Lung (tissue), 12 donors: ENCODE results near the gene SSU72. TPM values are rescaled to one million over a fixed set of nuclear protein-coding genes. Genes with fewer than 3 reads are reported as not detected.

ENCODE experiments used
- ATAC-seq: fragments of 200-7000 bp; cut with Tn5 transposase; one replicate; pipeline ENCODE4 v1.9.1; 2020; ENCODE audit warnings: moderate number of reproducible peaks; ENCODE audit not compliant: insufficient read depth, low FRiP score
- DNase-seq, 3 donors: peaks; one replicate each; pipeline ENCODE4 v3.0.0-alpha.2; 2013 to 2017
- H3K27ac ChIP-seq, 2 donors: one replicate each; pipeline ENCODE4 v1.5.1; 2013; ENCODE audit warnings: mild to moderate bottlenecking in 2 of 2, moderate library complexity in 2 of 2, control low read depth in 1 of 2, inconsistent platforms in 1 of 2, low read depth in 1 of 2, low read length in 1 of 2
- H3K27me3 ChIP-seq, 3 donors: one replicate each; pipeline ENCODE4 v1.5.1; 2013; ENCODE audit warnings: low read length in 2 of 3; ENCODE audit not compliant: control insufficient read depth in 3 of 3, insufficient read depth in 3 of 3
- H3K36me3 ChIP-seq, 4 donors: one replicate each; pipeline ENCODE4 v1.5.1; 2013; ENCODE audit warnings: low read length in 4 of 4, mild to moderate bottlenecking in 1 of 4, moderate library complexity in 1 of 4; ENCODE audit not compliant: control insufficient read depth in 4 of 4, insufficient read depth in 4 of 4
- H3K4me1 ChIP-seq, 5 donors: one replicate each; pipeline ENCODE4 v1.5.1; 2013; ENCODE audit warnings: low read length in 5 of 5, mild to moderate bottlenecking in 2 of 5, moderate library complexity in 1 of 5; ENCODE audit not compliant: control insufficient read depth in 5 of 5, insufficient read depth in 5 of 5
- H3K4me3 ChIP-seq: one replicate; pipeline ENCODE4 v1.5.1; 2013; ENCODE audit warnings: mild to moderate bottlenecking, control low read depth, moderate library complexity
- H3K9ac ChIP-seq, 2 donors: one replicate each; pipeline ENCODE4 v1.5.1; 2013; ENCODE audit warnings: low read length in 2 of 2, control low read depth in 1 of 2; ENCODE audit not compliant: insufficient read depth in 1 of 2
- H3K9me3 ChIP-seq, 4 donors: one replicate each; pipeline ENCODE4 v1.5.1; 2013; ENCODE audit warnings: low read length in 3 of 4, mild to moderate bottlenecking in 1 of 4, moderate library complexity in 1 of 4; ENCODE audit not compliant: control insufficient read depth in 4 of 4, insufficient read depth in 3 of 4
- WGBS, 2 donors: extraction: QIAGEN DNeasy Blood & Tissue Kit; methylation state at CpG; one replicate each; pipeline ENCODE4 v1.1.7; 2013; 5-methylcytosine and 5-hydroxymethylcytosine counted together
- polyA plus RNA-seq, 2 donors: library from polyadenylated mRNA; stranded (reverse); fragments of 200-250 nt; gene quantifications; one replicate each; pipeline ENCODE4 v1.2.1, GENCODE V29; 2013
- total RNA-seq, 2 donors: library from RNA; depleted of rRNA in 1 of 2; stranded (reverse); fragments of >200 nt in 1 of 2; gene quantifications; one replicate each; pipeline ENCODE4 v1.2.1, GENCODE V29; 2014 to 2021
- TF ChIP-seq, protein P1 (sequence below): IDR thresholded peaks from 2 replicates; pipeline ENCODE4 v1.5.1; 2012; ENCODE audit warnings: mild to moderate bottlenecking; ENCODE audit errors: control extremely low read depth, extremely low read depth
- donor health status: control.
- donor health status: control.
- donor health status: Bipolar disorder and iron deficiency.
- donor health status: healthy.
- donor health status: DM: yes; HTN: yes; CAD: no.

SSU72 gene
- total and polyA plus RNA-seq, 4 donors, result 63.7 to 128 (median 100) TPM

DNA sequence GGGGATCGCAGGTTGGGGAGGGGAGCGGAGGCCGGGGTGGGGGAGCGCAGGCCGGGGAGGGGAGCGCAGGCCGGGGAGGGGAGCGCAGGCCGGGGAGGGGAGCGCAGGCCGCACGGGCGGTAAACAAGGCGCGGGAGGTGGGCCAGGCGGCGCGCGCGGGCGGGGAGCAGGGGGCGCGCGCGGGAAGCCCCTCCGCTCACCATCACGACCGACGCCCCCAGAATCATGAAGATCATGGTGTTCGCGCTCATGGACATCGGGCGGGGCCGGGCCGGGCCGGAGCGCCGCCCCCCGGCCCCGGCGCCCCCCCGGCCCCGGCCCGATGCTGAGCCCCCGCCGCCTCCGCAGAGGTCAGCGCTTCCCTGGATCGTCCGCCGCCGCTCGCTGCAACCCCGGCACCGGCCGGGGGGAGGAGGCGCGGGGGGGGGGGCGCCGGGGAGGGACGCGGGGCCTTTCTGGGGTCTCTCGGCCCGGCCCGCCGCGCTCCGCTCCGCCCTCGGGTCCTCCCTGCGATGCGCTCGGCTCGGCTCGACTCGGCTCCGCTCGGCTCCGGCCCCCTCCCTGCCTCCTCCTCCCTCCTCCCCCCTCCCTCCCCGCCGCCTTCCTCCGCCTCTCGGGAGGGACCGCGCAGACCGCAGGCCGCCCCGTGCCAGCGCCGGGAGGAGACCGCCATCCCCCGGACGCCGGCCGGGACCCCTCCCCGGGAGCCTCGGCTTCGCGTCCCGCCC, 34.4 kb downstream of the SSU72 start, which contains the start of gene TMEM240:
Gene TMEM240, minus strand, starts transcription at position 535 of the 728 bp plus-strand sequence. Its CDS starts 278 bp downstream, at position 257.
- peaks cover 0 to 10% (median 3%) of the 10 kb centered on the region in 5 donors for H3K4me1 ChIP-seq
- no peak within 1 kb of the TSS for H3K9ac ChIP-seq
- peak within 1 kb of the TSS; percentile 20 for H3K4me3 ChIP-seq
- WGBS, 2 donors, result 0 to 1% methylated on average over 8 to 99 of the region's 100 CpGs
- peak; percentile 77 for ATAC-seq
- peak; percentile 87 to 92 (median 89) for DNase-seq
- H3K36me3 ChIP-seq, result peaks cover 0 to 22% (median 3%) of the 10 kb centered on the region in 4 donors
- TF ChIP-seq, protein P1, sequence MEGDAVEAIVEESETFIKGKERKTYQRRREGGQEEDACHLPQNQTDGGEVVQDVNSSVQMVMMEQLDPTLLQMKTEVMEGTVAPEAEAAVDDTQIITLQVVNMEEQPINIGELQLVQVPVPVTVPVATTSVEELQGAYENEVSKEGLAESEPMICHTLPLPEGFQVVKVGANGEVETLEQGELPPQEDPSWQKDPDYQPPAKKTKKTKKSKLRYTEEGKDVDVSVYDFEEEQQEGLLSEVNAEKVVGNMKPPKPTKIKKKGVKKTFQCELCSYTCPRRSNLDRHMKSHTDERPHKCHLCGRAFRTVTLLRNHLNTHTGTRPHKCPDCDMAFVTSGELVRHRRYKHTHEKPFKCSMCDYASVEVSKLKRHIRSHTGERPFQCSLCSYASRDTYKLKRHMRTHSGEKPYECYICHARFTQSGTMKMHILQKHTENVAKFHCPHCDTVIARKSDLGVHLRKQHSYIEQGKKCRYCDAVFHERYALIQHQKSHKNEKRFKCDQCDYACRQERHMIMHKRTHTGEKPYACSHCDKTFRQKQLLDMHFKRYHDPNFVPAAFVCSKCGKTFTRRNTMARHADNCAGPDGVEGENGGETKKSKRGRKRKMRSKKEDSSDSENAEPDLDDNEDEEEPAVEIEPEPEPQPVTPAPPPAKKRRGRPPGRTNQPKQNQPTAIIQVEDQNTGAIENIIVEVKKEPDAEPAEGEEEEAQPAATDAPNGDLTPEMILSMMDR, result no peak
- H3K27ac ChIP-seq, result peak within 1 kb of the TSS; percentile 2 to 9
- no peaks in the 10 kb centered on the region for H3K27me3 ChIP-seq
- H3K9me3 ChIP-seq, result peaks cover 0 to 3% (median 0%) of the 10 kb centered on the region in 4 donors

DNA sequence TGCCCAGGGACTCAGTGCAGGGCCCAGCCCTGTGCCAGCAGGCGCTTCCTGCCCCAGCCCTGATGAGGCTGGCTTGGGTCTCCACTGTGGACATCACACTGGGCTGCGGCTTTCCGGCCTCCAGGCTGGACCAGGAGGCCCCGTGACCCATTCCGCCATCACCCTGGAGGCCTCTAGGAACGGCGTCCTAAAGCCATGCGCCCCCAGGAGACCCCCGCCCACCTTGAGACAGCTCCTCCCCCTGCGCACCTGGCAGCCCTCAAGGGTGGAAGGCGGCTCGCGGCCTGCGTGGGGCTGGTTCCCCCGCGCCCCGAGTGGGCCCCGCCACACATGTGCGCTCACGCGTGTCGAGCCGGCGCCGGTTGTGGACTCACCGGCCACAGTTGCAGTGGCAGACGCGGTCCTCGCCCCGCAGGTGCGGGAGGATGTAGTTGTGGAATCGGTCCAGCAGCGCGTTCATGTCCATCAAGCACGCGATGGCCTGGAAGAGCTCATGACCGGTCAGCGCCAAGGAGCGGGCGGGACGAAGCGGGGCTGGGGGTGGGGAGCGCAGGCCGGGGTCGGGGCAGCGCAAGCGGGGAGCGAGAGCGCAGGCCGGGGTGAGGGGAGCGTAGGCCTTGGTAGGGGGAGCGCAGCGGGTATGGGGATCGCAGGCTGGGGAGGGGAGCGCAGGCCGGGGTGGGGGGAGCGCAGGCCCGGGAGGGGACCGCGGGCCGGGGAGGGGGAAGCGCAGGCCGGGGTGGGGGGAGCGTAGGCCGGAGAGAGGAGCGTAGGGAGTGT, 35.2 kb downstream of the SSU72 start:
- DNase-seq, result peak; percentile 40 to 65 (median 43)
- no peak overlapping the region for H3K9ac ChIP-seq
- no peaks in the 10 kb centered on the region for H3K27me3 ChIP-seq
- TF ChIP-seq, protein P1, result no peak
- 20 to 22% methylated on average over 55 to 66 of the region's 66 CpGs for WGBS, 2 donors
- H3K36me3 ChIP-seq, result peaks cover 0 to 22% (median 3%) of the 10 kb centered on the region in 4 donors
- no peak overlapping the region for H3K27ac ChIP-seq
- peaks cover 0 to 3% (median 0%) of the 10 kb centered on the region in 4 donors for H3K9me3 ChIP-seq
- H3K4me3 ChIP-seq, result peak overlapping the region; percentile 9
- ATAC-seq, result no peak
- peaks cover 0 to 10% (median 3%) of the 10 kb centered on the region in 5 donors for H3K4me1 ChIP-seq

DNA sequence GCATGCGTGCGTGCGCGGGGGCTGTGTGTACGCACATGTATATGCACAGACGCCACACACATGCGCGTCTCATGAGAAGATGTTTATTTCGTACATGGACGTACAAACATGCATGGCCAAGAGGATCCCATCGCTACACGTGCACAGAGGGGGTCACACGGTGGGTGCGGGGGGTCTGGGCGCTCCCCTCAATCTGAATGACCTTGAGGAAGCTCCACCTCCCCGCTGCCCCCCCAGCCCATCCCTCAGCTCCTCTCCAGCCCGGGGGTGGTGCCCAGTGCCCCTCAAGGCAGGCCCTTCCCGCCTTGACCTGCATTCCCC, 35.7 kb downstream of the SSU72 start:
- TF ChIP-seq, protein P1, result no peak
- H3K36me3 ChIP-seq, result peaks cover 0 to 24% (median 3%) of the 10 kb centered on the region in 4 donors
- peaks cover 0 to 3% (median 0%) of the 10 kb centered on the region in 4 donors for H3K9me3 ChIP-seq
- H3K27ac ChIP-seq, result no peak overlapping the region
- no peak overlapping the region for H3K9ac ChIP-seq
- DNase-seq (no peak), ATAC-seq (no peak)
- WGBS, 2 donors, result 89 to 95% methylated on average over 18 of the region's 18 CpGs
- no peaks in the 10 kb centered on the region for H3K27me3 ChIP-seq
- H3K4me3 ChIP-seq, result no peak overlapping the region
- peaks cover 0 to 10% (median 3%) of the 10 kb centered on the region in 5 donors for H3K4me1 ChIP-seq
